Activated T-cell treated with anti-CD3 and anti-CD28 coated beads, Interleukin-2, amount 50 U/mL, for 4 hours (primary cell): ENCODE measurements around the gene KLHL17. TPM values are rescaled to one million over a fixed set of nuclear protein-coding genes. Genes with fewer than 3 reads are reported as not detected.

Source experiments
- ATAC-seq, 2 donors: fragments of 200-7000 bp; cut with Tn5 transposase; one replicate each; pipeline ENCODE4 v1.10.0; 2021
- DNase-seq: peaks from one replicate; pipeline ENCODE4 v3.0.0-alpha.2; 2020
- H3K27me3 Mint-ChIP-seq: one replicate; pipeline ENCODE4 v1.8.0; 2021; ENCODE audit warnings: low read depth, mixed read lengths
- H3K36me3 Mint-ChIP-seq: one replicate; pipeline ENCODE4 v1.8.0; 2022; ENCODE audit warnings: mixed read lengths; ENCODE audit not compliant: insufficient read depth
- H3K4me1 Mint-ChIP-seq: one replicate; pipeline ENCODE4 v1.8.0; 2021; ENCODE audit warnings: low read depth, mixed read lengths
- H3K4me3 Mint-ChIP-seq: one replicate; pipeline ENCODE4 v1.8.0; 2021; ENCODE audit warnings: mild to moderate bottlenecking, moderate library complexity, mixed read lengths
- H3K9me3 Mint-ChIP-seq: one replicate; pipeline ENCODE4 v1.8.0; 2021; ENCODE audit warnings: mixed read lengths
- total RNA-seq, 3 donors: library from RNA; stranded (reverse); gene quantifications; one replicate each; pipeline ENCODE4 v1.2.1, GENCODE V29; 2021

The KLHL17 gene
- total RNA-seq, 3 donors from 2014 or later = 32.1 to 36.6 (median 34.3) TPM

DNA sequence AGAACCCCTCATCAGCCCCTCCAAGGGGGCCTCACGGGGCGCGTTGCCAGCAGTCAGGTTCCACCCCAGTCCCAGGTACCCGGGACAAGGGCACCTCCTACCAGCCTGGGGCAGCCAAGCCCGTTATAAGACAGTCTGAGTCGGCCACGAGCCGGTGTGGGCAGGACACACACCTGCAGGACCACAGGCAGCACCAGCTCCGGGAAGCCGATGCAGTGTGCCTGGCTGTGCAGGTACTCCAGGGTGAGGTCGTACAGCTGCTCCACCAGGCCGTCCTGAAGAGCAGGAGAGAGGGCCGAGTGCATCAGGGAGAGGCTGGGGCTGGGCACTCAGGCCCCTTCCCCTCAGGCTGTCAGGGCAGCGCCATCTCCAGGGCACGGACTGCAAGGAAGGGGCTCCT lies 12.4 kb upstream of the KLHL17 start:
- DNase-seq = no peak
- Mint-ChIP-seq H3K36me3 (peaks cover 42% of the 10 kb centered on the region), H3K4me1 (no peaks in the 10 kb centered on the region), H3K4me3 (no peak overlapping the region), H3K9me3 (no peaks in the 10 kb centered on the region), H3K27me3 (no peaks in the 10 kb centered on the region)
- ATAC-seq = no peak

DNA sequence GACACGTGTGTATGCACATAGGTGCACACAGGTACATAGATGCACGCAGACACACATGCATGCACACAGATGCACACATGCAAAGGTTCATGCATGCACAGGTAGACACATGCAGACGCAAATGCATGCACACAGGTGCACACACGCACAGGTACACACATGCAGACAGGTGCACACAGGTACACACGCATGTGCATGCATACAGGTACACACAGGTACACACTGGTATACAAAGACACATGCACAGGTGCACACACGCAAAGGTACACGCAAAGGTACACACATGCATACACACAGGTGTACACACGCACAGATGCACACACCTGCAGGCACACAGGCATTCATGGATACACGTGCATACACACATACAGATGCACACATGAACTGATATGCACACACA lies 10.1 kb upstream of the KLHL17 start:
- Mint-ChIP-seq H3K9me3 (no peaks in the 10 kb centered on the region), H3K36me3 (peaks cover 46% of the 10 kb centered on the region), H3K4me3 (no peak overlapping the region), H3K27me3 (no peaks in the 10 kb centered on the region), H3K4me1 (no peaks in the 10 kb centered on the region)
- no peak for DNase-seq
- ATAC-seq = no peak

DNA sequence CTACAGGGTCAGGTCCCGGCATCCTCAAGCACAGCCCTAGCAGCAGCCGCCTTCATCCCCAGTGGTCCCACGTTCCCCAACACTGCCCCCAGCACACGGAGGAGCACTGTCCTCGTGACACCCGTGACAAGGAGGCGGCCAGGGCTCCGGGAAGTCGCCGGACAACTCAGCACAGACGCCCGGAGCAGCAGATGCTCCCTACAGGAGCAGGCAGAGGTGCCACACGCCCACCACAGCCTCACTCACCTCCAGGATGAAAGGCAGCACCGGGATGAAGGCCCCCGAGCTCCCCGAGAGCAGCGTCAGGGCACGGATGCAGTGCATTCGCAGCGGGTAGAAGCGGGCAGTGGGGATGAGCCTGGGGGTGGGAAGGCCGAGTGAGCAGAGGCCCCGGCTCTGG lies 9.5 kb upstream of the KLHL17 start:
- DNase-seq (no peak), ATAC-seq (no peak)
- Mint-ChIP-seq H3K4me3 (no peak overlapping the region), H3K4me1 (no peaks in the 10 kb centered on the region), H3K9me3 (no peaks in the 10 kb centered on the region), H3K36me3 (peaks cover 47% of the 10 kb centered on the region), H3K27me3 (no peaks in the 10 kb centered on the region)

DNA sequence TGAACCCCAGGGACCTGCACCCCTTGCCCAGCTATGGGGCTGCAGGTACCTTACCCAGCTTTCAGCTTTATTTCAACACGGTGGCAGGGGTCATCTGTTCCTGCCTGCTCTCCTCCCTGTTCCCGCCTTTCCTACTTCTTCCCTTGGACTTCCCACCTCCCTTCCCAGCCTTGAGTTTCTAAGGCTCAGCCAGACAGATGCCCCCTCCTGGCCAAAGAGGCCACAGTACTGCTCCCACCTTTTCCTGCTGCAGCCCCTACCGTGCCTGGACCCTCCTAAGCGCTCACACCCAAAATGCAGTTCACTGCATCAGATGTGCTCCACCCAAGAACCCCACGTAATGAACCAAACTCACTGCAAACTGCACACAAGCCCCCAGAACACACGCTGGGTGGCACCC lies 9.0 kb upstream of the KLHL17 start:
- DNase-seq = no peak
- no peak overlapping the region for H3K4me3 Mint-ChIP-seq
- no peak for ATAC-seq
- H3K36me3 Mint-ChIP-seq = peaks cover 47% of the 10 kb centered on the region
- no peaks in the 10 kb centered on the region for H3K9me3 Mint-ChIP-seq
- H3K27me3 Mint-ChIP-seq = no peaks in the 10 kb centered on the region
- H3K4me1 Mint-ChIP-seq = no peaks in the 10 kb centered on the region

DNA sequence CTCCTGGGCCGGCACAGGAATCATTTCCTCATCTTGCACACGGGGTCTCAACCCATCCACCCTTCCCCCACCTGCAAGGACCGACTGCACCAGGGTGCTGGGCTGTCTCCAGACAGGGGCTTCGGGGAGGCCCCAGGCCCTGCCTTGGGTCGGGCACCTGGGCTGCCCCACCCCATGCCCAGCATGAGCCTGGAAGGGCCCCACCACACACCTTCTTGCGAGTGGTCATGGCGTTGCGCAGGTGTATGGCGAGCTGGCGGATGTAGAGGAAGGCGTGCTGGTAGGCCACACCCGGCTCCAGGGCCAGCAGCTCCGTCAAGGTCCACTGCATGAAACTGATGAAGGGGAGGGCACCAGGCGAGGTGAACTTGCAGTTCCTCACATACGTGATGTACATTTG lies 8.2 kb upstream of the KLHL17 start:
- no peak for ATAC-seq

DNA sequence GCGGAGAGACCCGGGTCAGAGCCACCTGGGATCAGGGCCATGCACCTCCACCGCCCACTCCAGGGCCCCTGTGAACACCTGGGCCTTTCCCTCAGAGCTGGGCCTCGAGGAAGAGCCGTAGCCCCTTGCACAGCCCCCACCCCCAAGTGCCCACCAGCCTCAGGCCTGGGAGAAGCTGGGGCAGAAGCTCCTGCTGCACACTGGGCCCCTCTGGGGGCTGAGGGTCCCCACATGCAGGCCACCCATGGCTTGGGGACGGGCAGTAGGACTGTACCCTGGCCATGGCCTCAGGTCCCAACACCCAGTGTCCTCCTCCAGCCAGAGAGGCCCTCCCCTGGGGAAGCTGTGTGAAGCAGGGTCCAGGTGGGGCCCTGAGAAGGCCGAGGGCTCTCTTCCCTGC lies 7.8 kb upstream of the KLHL17 start:
- H3K27me3 Mint-ChIP-seq = no peaks in the 10 kb centered on the region
- peaks cover 4% of the 10 kb centered on the region for H3K4me1 Mint-ChIP-seq
- no peak overlapping the region for H3K4me3 Mint-ChIP-seq
- peaks cover 46% of the 10 kb centered on the region for H3K36me3 Mint-ChIP-seq
- ATAC-seq (no peak), DNase-seq (no peak)
- H3K9me3 Mint-ChIP-seq = no peaks in the 10 kb centered on the region

More for the DNA sequence above, 8.2 kb upstream of the KLHL17 start:
- Mint-ChIP-seq H3K9me3 (no peaks in the 10 kb centered on the region), H3K4me3 (no peak overlapping the region), H3K27me3 (no peaks in the 10 kb centered on the region), H3K36me3 (peaks cover 46% of the 10 kb centered on the region), H3K4me1 (peaks cover under 1% of the 10 kb centered on the region)
- DNase-seq = no peak

DNA sequence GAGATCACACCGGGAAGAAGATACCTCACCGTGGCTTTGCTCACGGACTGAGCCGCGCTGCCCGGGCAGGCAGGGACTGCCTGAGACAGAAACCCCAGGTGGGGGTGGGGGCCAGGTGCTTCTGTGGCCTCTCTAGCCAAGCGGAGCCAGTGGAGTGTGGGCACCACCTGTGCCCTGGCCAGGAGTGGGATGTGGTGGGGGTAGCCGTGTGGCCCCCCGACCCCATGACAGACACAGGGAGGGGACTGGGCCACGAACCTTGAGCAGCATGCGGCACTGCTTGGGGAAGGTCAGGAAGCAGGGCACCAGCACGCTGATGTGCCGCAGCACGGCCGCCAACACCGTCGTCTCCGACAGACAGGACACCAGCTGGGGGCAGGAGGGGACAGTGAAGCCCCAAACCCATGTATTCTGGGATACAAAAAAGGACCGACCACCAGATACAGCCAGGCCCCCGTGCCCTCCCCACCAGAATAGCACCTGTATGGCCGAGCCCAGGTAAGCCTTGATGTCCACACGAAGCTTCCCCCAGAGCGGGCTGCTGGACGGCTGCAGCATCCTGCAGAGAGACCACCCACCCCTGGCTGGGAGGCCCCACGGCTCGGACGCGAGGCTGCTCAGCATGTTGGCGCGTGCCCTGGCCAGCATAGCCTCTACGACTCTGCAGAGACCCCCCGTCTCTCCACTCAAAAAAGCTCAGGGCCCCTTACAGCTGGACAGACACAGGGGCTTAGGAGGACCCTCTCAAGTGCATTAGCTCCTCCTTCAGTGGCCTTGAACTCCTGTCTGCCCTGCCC lies 6.7 kb upstream of the KLHL17 start:
- no peak overlapping the region for H3K4me3 Mint-ChIP-seq
- no peak for DNase-seq
- no peaks in the 10 kb centered on the region for H3K27me3 Mint-ChIP-seq
- H3K9me3 Mint-ChIP-seq = no peaks in the 10 kb centered on the region
- peaks cover 48% of the 10 kb centered on the region for H3K36me3 Mint-ChIP-seq
- H3K4me1 Mint-ChIP-seq = peaks cover 12% of the 10 kb centered on the region
- ATAC-seq = no peak

DNA sequence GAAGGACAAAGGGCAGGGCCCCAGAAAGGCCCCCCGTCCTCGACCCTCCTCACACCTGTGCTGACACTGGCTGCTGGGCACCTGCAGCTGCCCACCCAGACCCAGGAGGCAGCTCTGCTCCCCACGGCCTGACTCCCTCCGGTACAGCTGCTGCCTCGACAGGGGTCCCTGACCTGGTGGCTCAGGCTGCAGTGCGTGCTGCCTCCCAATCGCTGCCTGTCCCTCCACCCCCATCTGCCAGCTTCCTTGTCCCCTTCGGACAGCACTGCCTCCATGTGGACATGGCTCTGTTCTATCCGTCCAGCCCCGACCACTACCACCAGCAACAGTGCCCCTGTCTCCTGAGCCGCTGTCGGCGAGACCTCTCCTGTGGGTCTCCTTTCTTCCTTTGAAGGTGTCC lies 5.5 kb upstream of the KLHL17 start:
- peaks cover 40% of the 10 kb centered on the region for H3K36me3 Mint-ChIP-seq
- no peaks in the 10 kb centered on the region for H3K27me3 Mint-ChIP-seq
- peaks cover 13% of the 10 kb centered on the region for H3K4me1 Mint-ChIP-seq
- no peaks in the 10 kb centered on the region for H3K9me3 Mint-ChIP-seq
- no peak for DNase-seq
- H3K4me3 Mint-ChIP-seq = no peak overlapping the region
- no peak for ATAC-seq

DNA sequence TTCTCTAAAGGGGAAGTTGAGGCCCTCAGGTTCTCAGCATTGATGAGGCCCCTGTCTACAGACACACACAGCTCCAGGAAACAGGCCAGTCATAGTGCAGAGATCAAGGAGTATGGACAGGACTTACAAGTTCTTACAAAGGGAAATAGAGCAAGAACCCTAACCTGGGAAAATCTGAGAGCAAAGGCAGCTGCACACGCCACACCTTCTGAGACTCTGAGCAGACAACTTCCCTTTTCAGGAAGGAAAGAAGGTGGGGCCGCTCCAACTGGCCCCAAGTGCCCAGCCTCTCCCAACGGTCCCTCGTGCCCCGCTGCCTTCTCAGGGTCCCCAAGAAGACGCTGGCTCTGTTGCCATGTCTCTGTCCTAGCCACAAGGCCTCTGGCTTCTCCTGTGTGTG lies 4.9 kb upstream of the KLHL17 start:
- DNase-seq (no peak), ATAC-seq (no peak)
- peaks cover 34% of the 10 kb centered on the region for H3K36me3 Mint-ChIP-seq
- H3K4me1 Mint-ChIP-seq = peaks cover 17% of the 10 kb centered on the region
- H3K27me3 Mint-ChIP-seq = no peaks in the 10 kb centered on the region
- H3K4me3 Mint-ChIP-seq = no peak overlapping the region
- H3K9me3 Mint-ChIP-seq = no peaks in the 10 kb centered on the region

DNA sequence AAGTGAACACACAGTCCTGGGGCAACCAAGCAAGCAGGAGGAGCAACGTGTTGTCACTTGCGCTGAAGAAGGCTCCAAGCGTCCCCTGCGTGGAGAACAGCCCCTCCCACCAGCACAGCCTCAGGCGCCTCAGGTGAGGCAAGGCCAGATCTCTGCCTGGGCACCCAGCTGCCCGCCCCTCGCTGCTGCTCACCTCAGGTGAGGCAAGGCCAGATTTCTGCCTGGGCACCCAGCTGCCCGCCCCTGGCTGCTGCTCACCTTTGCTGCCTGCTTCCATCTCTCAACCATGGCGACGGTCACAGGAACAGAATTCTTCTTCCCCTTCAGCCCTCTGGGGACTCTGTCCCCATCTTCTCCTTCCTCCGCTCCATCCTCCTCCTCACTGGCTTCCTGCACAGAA lies 3.7 kb upstream of the KLHL17 start:
- no peaks in the 10 kb centered on the region for H3K9me3 Mint-ChIP-seq
- H3K27me3 Mint-ChIP-seq = no peaks in the 10 kb centered on the region
- H3K4me1 Mint-ChIP-seq = peaks cover 20% of the 10 kb centered on the region
- H3K36me3 Mint-ChIP-seq = peaks cover 27% of the 10 kb centered on the region
- DNase-seq (no peak), ATAC-seq (no peak)
- peak overlapping the region; percentile 98 for H3K4me3 Mint-ChIP-seq

DNA sequence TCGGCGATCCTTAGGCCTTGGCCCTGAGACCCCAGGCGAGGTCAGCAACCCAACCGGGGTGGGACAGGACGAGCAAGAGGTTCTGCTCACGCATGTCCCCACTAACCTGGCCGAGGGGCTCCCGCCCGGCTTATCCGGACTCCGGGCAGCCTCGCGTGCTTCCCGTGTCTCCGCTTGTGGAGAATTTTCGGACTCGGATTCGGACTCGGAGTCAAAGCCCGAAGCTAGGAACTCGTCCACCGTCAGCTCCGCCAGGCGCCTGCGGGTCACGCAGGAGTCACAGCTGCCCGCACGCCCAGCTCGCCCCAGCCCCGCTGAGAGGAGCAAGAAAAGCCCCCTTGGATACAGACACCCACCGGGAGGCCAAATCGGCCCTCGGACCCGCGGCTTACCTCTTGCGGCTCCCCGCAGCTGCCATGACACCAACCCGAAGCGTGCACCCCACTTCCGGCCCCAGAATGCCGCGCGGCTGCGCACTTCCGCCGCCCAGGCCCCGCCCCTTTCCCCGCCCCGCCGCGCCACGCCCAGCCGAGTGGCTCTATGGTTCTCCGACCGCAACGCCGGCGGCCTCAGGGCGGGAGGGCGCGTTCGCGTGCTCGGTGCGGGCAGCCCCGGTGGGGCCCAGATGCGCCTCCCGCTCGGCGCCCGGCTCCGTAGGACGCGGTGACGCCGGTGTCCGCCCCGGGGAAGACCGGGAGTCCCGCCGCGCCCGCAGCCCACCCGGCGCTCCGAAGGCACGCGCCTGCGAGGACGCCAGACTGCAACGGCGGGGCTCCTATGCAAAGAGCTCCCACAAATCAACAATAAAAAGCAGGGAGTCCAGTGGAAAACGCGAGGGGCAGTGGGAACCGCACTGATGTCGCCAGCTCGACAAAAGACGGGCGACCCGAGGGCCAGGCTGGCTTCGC lies 1.3 kb upstream of the KLHL17 start, which contains the start of gene NOC2L:
NOC2L (minus strand) TSS at position 434 of the 908 bp plus-strand sequence; CDS start at position 418, 16 bp downstream.
- H3K36me3 Mint-ChIP-seq = peaks cover 21% of the 10 kb centered on the region

DNA sequence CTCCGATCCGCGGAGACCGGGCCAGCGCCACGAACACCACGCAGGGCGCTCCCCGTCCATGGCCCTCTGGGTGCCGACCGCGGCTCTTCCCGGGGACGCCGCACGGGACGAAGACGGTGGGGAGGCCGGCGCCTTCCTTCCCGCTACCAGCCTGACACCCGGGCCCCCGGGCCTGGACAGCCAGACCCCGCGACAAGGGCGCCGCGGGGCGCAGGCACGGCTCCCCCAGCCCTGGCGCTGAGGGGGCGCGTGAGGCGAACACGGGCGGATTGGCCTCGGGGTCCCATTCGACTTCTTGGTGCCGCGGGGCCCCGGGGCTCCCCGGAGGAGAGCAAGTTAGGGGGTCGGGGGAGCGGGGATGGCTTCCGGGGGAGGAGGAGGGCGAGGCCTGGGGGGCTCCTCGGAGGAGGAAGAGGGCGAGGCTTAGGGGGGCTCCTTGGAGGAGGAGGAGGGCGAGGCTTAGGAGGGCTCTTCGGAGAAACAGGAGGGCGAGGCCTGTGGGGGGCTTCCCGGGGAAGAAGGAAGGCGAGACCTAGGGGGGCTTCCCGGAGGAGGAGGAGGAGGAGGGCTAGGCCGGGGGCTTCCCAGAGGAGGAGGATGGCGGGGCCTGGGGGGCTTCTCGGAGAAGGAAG lies 537 bp upstream of the KLHL17 start:
- DNase-seq (no peak), ATAC-seq (peak; percentile 19 to 22)
- Mint-ChIP-seq H3K4me3 (peak overlapping the region; percentile 98), H3K4me1 (peaks cover 21% of the 10 kb centered on the region), H3K27me3 (no peaks in the 10 kb centered on the region), H3K9me3 (no peaks in the 10 kb centered on the region), H3K36me3 (peaks cover 17% of the 10 kb centered on the region)

More for the DNA sequence above, 1.3 kb upstream of the KLHL17 start, which contains the start of gene NOC2L:
- DNase-seq (peak; percentile 98), ATAC-seq (peak; percentile 85)
- Mint-ChIP-seq H3K27me3 (no peaks in the 10 kb centered on the region), H3K4me1 (peaks cover 21% of the 10 kb centered on the region), H3K9me3 (no peaks in the 10 kb centered on the region), H3K4me3 (peak within 1 kb of the TSS; percentile 98)

DNA sequence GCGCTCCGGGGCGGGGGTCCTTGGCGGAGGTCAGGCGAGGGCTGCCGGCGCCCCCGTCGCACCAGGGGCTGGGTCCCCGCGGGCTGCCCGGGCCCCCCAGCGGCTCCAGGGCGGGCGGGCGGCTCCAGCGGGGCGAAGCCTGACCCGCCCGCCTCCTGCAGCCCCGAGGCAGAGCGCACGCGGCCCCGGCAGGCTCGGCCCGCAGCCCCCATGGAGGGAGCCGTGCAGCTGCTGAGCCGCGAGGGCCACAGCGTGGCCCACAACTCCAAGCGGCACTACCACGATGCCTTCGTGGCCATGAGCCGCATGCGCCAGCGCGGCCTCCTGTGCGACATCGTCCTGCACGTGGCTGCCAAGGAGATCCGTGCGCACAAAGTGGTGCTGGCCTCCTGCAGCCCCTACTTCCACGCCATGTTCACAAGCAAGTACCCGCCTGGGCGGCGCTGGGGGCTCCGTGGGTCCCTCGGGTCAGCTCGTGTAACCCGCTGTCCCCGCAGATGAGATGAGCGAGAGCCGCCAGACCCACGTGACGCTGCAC lies 817 bp downstream of the KLHL17 start:
- no peak for DNase-seq
- Mint-ChIP-seq H3K27me3 (no peaks in the 10 kb centered on the region), H3K4me3 (peak overlapping the region; percentile 71), H3K9me3 (no peaks in the 10 kb centered on the region), H3K4me1 (peaks cover 27% of the 10 kb centered on the region), H3K36me3 (peaks cover 6% of the 10 kb centered on the region)
- no peak for ATAC-seq
